GM21390 (cell line): ENCODE results near the gene CADM3.
A peak's percentile ranks its signal among the peaks of the same experiment; 100 is the strongest.

Experiments
- ATAC-seq: cut with Tn5 transposase; IDR thresholded peaks from one replicate; pipeline ENCODE4 v1.9.1; 2021; ENCODE audit not compliant: unreplicated experiment

Gene CADM3

DNA sequence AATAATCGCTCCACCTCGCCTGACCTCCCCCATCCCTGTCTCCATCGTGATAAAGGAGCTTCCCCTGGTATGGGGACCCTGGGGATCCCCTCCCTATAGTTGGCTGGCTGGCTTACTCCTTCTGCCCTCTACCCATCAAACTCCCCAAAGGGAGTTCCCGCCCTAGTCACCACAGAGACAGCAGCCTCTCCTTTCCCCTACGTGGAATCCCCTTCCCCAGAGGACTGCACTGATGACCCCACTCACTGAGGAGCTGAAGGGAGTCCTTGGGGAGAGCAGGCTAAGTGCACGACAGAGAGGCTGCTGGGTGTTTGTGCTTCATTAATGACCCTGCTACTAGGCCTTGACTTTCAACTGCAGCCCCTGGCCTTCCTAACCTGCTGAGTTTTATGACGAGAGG is 1.9 kb downstream of the CADM3 start:
- ATAC-seq, result no peak

GRCh38 chr1:159175571-159175970 is 4.2 kb downstream of the CADM3 start:
- no peak for ATAC-seq

DNA sequence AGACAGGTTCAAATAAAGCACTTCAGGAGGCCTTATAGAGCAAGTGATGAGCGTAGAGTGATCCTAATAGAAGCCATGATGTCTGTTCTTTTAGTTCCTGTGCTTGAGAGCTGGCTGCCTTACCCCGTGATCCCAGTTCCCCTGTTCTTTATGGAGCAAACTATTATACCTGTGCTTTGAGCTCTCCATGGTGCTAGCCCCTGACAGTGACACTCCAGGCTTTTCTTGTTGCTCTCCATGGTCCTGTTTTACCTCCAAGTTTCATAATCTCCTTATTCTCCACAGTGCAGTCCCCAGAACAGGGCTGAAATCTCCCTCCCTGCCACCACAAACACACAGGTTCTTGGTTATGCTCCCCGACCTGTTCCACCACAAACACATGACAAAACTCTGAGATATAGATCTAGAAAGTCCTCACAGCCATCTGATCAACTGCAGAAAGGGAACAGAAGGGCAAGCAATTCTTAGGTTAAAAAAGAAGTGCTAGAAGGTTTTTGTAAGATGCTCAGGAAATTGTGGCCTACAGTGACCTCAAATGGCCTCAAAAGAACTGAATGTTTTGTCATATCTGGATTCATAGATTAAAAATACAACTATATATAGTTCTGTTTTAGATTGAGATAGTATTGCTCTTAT is 6.0 kb downstream of the CADM3 start:
- ATAC-seq, result no peak

DNA sequence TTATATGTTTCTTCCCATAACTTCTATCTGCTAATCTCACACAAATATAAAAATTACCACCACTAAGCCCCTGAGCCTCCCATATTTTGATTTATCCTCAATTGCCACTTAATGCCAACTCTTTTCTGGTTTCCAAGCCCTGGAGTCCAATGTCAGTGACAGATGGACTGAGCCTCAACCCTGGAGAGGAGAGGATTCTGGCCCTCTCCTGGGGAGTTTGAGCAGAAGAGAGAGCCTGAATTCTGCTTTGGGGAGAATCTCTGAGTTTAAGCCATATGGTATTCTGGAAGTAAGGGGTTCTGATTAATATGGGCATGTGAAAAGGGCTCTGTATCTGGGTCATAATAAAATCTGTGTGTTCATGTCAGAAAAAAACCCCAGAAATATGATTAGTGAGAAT is 8.5 kb downstream of the CADM3 start:
- no peak for ATAC-seq

DNA sequence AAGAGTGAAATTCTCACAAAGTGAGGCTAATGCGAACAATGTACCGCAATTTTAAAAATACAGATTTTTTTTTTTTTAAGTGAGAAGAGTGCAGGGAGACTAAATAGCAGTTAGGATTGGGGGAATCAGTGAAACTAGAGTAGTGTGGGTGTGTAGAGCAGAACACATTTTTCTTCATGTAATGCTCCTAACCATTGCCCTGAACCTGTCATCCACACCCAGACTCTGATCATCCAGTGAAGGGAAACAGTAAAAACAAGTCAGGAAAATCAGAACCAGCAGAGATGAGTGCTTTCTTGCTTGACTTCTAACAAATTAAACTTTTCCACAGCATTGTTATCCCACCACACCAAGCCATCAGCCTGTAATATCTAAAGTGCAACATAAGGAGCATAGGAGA is 9.1 kb downstream of the CADM3 start:
- no peak for ATAC-seq

- ATAC-seq, result no peak
These were observed 10.1 kb downstream of the CADM3 start for GRCh38 chr1:159181328-159182024.

DNA sequence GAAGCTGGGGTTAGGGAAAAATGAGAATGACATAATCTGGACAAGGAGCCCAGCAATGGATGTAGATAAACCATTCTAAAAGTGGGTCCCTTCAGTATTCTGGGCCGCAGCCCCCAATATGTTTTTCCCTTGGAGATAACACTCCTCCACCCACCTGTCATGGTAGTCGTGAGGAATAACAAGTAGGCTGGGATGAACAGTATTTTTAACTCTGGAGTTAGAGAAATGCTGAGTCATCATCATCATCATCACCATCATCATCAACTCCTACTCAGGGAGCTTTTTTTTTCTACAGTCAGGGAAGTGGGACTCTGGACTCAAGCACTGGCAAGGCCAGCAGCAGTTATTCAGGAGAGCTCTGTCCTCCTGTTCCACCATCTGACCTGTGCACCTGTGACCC is 12.8 kb downstream of the CADM3 start:
- no peak for ATAC-seq

- ATAC-seq, result no peak
These were observed 13.7 kb downstream of the CADM3 start for GRCh38 chr1:159185121-159185520.

- ATAC-seq, result no peak
These were observed 15.6 kb downstream of the CADM3 start for GRCh38 chr1:159187033-159187432.

GRCh38 chr1:159187647-159188374 is 16.4 kb downstream of the CADM3 start:
- ATAC-seq, result no peak

- peak; percentile 92 for ATAC-seq
These were observed 17.0 kb downstream of the CADM3 start for GRCh38 chr1:159188375-159188788.

DNA sequence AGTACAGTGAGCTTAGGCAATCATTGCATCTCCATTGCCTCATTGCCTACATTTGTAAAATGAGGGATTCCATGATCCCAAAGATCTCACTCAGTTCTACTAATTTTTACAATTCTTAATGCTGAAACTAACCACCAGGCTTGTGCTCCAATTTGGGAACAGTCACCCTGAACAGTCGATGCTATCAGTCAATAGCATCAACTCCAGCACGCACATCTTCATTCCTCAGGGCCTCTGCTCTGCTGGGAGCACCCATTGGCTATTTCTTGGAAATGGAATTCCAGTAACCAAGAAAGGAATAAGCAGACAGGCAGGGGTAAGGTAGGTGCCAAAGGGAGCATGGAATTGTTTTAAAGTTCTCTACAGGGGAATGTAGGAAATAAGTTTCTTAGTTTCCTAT is 19.0 kb downstream of the CADM3 start:
- ATAC-seq, result no peak

- ATAC-seq, result no peak
These were observed 25.1 kb downstream of the CADM3 start for GRCh38 chr1:159196543-159196942.

DNA sequence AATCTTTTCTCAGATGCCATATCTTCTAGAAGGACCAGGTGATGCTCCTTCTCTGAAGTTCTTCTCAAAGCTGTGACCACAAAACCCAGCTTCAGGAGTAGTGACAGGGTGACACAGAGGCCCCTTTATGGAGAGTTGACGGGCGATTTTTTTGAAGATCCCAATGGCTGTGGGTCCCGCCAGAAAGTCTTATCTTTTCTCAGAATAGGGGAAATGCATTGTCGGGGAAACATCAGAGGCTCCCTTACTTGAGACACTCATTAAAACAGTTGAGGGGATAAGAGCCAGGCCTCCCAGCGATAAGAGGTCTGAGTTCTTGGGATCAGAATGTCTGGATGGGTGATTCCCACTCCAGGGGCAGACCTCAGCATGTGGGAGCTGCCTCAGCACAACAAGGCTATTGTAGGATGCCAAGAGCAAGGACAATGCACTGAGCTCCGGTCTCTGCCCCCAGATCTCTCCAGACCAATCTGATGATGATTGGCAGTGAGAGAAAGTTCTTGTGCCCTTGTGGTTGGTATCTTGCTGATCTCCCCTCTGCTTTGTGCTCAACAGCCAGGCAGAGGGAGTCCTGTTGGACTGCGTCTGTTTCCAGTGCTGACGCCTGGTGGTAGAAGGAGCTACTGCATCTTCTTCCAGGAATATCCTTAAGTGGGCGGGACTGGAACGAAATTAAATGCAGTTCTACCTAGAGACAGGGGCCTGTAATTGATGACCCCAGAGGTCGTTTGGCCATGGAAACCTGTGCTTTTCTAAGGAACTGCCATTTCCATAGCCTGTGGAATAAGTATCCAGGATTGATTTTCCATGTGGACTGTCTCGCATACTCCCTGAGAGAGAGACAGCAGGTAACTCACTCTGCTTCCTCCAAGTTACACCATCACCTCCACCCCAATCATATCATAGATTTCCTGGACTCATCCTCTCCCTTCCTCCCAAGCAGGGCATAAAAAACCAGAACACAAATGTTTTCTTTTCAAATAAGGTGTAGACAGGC is 26.4 kb downstream of the CADM3 start:
- ATAC-seq, result peak; percentile 84

DNA sequence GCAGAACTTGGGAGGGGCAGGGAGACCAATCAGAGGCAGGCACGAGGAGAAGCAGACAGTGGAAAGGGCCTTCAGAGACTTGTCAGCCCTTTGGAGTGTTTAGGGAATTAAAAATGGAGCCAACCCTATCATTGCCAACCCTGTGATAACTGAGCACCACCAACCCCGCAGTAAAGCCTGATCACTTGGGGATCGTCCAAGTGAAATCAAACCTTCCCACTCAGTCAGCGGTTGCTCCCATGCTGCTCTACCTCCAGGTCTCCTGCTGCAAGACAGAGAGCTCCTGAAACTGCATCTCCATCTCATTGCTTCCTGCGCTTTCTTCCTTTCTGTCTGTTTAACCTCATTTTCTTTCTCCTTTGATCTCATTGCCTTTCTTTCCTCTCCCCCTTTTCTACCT is 28.5 kb downstream of the CADM3 start:
- no peak for ATAC-seq

- ATAC-seq, result no peak
These were observed 29.4 kb downstream of the CADM3 start for GRCh38 chr1:159200769-159201168.

DNA sequence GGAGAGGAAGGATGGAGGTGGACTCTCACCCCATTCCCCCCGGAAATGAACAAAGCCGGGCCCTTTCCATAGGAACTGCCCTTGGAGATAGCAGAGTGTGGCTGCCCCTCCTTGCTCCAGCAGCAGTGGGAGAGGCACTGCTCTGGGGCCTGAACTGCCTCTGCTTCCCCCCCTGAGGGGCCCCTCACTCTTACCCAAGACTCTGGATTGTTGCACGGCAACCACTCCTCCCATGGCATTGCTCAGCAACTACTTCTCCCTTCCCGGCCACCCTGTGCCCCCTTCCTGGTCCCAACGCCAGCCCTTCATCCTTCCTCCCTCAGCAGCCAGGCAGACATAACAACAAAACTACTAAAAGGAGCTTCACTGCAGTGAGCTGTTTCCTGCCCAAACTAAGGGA is 30.2 kb downstream of the CADM3 start:
- ATAC-seq, result no peak

DNA sequence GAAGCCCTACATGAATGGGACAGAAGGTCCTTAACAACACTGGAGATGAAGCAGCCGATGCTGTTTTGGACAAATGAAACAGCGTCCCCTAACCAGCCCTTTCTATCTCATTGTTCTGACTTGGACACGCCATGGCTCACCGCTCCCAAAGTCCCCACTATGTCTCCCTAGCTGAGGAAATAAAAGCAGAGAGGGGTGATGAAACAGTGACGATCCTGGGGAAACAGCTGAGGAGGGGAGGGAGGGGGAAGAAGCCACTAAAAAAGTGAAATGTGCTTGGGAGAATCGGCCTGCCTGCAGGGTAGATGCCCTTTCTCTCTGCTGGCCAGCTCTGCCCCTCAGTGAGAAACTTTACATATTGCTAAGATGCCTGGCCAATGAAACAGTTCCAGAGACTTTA is 32.2 kb downstream of the CADM3 start:
- ATAC-seq, result no peak

DNA sequence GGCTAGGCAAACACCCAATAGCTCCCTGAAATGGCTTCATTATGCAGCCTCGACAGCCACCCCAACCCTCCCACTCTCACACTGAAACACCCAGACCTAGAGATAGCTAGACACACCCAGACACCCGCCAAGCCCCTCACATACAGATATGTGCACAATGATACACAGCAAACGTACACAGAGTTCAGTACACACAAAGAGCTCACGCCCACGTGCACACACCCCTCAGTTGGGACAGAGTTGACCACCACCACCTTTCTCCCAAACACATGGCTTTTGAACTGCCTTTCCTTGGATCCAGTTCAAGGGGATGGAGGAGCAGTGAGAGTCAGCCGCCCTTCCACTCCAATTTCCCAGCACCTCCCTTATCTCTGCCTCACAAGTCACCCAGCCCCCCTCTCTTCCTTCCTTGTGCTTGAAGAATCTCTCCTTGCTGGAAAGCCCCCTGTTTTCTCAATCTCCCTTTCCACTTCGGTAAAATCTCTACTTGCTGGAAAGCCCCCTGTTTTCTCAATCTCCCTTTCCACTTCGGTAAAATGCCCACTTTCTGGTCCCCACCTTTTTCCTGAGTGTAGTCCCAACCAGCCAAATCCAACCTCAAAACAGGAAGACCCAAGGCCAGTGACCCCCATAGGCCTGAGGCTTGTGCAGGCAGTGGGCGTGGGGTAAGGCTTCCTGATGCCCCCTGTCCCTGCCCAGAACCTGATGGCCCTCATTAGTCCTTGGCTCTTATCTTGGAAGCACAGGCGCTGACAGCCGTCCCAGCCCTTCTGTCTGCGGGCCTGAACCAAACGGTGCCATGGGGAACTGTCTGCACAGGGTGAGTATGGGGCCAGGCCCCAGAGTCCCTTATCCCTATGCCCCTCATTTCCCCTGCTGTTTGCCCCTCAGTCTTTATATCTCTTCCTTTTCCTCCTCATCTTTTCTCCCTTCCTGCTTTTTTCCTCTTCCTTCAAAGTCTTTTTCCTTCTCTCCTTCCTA is 33.0 kb downstream of the CADM3 start, which contains the start of gene ACKR1:
ACKR1 (plus strand) TSS at position 715 of the 981 bp plus-strand sequence; CDS start at position 800, 85 bp downstream.
- ATAC-seq, result no peak

DNA sequence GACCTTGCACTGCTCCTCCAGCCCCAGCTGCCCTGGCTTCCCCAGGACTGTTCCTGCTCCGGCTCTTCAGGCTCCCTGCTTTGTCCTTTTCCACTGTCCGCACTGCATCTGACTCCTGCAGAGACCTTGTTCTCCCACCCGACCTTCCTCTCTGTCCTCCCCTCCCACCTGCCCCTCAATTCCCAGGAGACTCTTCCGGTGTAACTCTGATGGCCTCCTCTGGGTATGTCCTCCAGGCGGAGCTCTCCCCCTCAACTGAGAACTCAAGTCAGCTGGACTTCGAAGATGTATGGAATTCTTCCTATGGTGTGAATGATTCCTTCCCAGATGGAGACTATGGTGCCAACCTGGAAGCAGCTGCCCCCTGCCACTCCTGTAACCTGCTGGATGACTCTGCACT is 33.8 kb downstream of the CADM3 start:
- no peak for ATAC-seq
